Measurements from ENCODE around the gene HSPH1. TPM values are rescaled to one million over a fixed set of nuclear protein-coding genes. Genes with fewer than 3 reads are reported as not detected.
A peak's percentile ranks its signal among the peaks of the same experiment; 100 is the strongest.

The HSPH1 gene
- total RNA-seq, 4 donors from 2014 or later, result 33.4 to 48.2 (median 42.1) TPM

DNA sequence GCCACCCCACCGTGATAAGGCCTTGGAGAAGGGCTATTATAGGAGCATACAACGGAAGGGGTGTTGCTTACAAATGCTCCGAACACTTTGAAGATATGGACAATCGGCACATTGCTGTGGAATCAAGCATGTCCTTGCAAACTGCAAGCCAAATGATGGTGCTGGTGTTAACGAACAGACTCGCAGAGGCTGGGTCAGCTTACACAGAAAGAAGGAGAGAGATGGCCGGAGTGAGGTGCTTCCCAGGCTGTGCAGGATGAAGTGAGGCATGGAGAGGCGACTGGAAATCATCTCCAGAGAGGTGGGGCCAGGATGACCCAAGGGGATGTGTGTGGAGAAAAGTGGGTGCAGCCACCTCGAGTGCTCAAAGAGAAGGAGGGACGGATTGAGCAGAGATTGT is 42.2 kb downstream of the HSPH1 start:
- peak; percentile 75 for DNase-seq (ENCODE audit: extremely low spot score)
- Histone ChIP-seq H3K36me3 (no peaks in the 10 kb centered on the region), H3K9me3 (no peaks in the 10 kb centered on the region), H3K27ac (replicated peaks in 1 of 4) (no peak overlapping the region), H3K4me1 (peaks cover 0 to 2% (median 0%) of the 10 kb centered on the region in 4 donors), H3K4me3 (no peak overlapping the region), H3K27me3 (peaks cover 0 to 5% (median 0%) of the 10 kb centered on the region in 4 donors)
- 81% methylated on average over 10 of the region's 10 CpGs for whole genome bisulfite sequencing
- TF ChIP-seq EP300 (IDR thresholded peaks at IDR 0.05) (no peak), POLR2A (IDR thresholded peaks at IDR 0.05; ENCODE audit: low read depth) (no peak), POLR2AphosphoS5 (IDR thresholded peaks at IDR 0.05) (no peak)
- TF ChIP-seq, protein P1, sequence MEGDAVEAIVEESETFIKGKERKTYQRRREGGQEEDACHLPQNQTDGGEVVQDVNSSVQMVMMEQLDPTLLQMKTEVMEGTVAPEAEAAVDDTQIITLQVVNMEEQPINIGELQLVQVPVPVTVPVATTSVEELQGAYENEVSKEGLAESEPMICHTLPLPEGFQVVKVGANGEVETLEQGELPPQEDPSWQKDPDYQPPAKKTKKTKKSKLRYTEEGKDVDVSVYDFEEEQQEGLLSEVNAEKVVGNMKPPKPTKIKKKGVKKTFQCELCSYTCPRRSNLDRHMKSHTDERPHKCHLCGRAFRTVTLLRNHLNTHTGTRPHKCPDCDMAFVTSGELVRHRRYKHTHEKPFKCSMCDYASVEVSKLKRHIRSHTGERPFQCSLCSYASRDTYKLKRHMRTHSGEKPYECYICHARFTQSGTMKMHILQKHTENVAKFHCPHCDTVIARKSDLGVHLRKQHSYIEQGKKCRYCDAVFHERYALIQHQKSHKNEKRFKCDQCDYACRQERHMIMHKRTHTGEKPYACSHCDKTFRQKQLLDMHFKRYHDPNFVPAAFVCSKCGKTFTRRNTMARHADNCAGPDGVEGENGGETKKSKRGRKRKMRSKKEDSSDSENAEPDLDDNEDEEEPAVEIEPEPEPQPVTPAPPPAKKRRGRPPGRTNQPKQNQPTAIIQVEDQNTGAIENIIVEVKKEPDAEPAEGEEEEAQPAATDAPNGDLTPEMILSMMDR (IDR thresholded peaks at IDR 0.05), result no peak
- intact Hi-C loops (cut with DNase I), result no loop called here

DNA sequence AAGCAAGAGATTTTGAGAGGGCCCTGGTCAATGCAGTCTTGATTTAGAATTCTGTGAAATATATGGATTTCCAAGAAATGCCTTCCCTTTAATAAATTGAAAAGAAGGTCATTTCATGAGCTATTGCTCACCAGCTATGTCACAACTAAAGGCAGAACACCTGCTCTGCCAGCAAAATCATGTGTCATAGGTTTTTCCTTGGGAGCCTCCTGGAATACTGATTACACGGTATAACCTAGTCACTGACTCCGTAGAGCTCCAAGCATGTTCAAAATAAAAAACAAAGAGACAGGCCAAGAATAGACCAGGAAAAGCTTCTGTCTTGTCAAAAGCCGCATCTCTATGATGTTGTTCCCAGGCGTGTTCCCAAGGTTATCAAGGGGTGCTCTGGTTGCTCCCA is 45.5 kb downstream of the HSPH1 start:
- intact Hi-C loops (cut with DNase I), result no loop called here
- Histone ChIP-seq H3K36me3 (no peaks in the 10 kb centered on the region), H3K27ac (replicated peaks in 1 of 4) (no peak overlapping the region), H3K4me1 (peaks cover 0 to under 1% (median 0%) of the 10 kb centered on the region in 4 donors), H3K4me3 (no peak overlapping the region), H3K9me3 (no peaks in the 10 kb centered on the region), H3K27me3 (peaks cover 0 to 5% (median 0%) of the 10 kb centered on the region in 4 donors)
- no peak for DNase-seq (ENCODE audit: extremely low spot score)
- TF ChIP-seq POLR2A (IDR thresholded peaks at IDR 0.05; ENCODE audit: low read depth) (no peak), POLR2AphosphoS5 (IDR thresholded peaks at IDR 0.05) (no peak), EP300 (IDR thresholded peaks at IDR 0.05) (no peak)
- TF ChIP-seq, protein P1 (IDR thresholded peaks at IDR 0.05), result no peak
- 90% methylated on average over 4 of the region's 4 CpGs for whole genome bisulfite sequencing

DNA sequence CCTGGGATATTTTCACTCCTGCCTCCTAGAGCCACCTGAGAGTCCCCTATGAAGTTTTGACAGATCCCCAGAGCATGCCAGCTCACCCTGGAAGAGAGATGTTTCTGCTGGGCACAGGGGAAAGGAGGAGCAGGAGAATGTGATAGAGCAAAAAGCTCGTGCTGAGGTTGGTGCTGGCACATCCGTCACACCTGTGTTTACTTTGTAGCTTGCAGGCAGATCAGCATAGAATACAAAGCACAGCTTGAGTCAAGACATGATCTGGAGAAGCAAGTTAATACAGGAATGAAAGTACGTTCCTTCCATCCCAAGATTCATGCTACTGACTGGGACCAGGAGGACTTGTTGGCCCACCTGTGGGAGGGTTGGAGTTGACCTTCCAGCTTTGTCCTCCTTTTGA is 46.1 kb downstream of the HSPH1 start:
- Histone ChIP-seq H3K9me3 (no peaks in the 10 kb centered on the region), H3K27me3 (peaks cover 0 to 5% (median 0%) of the 10 kb centered on the region in 4 donors), H3K27ac (replicated peaks in 1 of 4) (no peak overlapping the region), H3K4me3 (no peak overlapping the region), H3K36me3 (no peaks in the 10 kb centered on the region), H3K4me1 (no peaks in the 10 kb centered on the region)
- 70% methylated on average over 3 of the region's 3 CpGs for WGBS
- peak; percentile 90 for DNase-seq (ENCODE audit: extremely low spot score)
- TF ChIP-seq POLR2A (IDR thresholded peaks at IDR 0.05; ENCODE audit: low read depth), result no peak
- TF ChIP-seq, protein P1 (IDR thresholded peaks at IDR 0.05), result no peak
- TF ChIP-seq POLR2AphosphoS5 (IDR thresholded peaks at IDR 0.05), result no peak
- no peak for TF ChIP-seq EP300 (IDR thresholded peaks at IDR 0.05)
- intact Hi-C loops (cut with DNase I), result no loop called here

DNA sequence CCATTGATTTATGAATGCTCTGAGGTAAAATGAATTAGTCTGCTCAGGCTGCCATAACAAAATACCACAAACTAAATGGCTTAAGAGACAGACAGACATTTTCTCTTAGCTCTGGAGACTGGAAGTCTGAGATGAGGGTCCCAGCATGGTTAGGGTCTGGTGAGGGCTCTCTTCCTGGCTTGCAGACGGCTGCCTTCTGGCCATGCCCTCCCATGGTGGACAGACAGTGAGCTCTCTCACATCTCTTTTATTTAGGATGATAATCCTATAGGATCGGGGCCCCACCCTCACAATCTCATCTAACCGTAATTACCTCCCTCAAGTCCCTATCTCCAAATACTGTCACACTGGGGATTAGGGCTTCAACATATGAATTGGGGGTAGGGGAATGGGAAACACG is 47.1 kb downstream of the HSPH1 start:
- H3K4me1 ChIP-seq, result no peaks in the 10 kb centered on the region
- TF ChIP-seq POLR2A (IDR thresholded peaks at IDR 0.05; ENCODE audit: low read depth) (no peak), EP300 (IDR thresholded peaks at IDR 0.05) (no peak), POLR2AphosphoS5 (IDR thresholded peaks at IDR 0.05) (no peak)
- TF ChIP-seq, protein P1 (IDR thresholded peaks at IDR 0.05), result no peak
- DNase-seq (ENCODE audit: extremely low spot score), result no peak
- H3K4me3 ChIP-seq, result no peak overlapping the region
- H3K36me3 ChIP-seq, result no peaks in the 10 kb centered on the region
- intact Hi-C loops (cut with DNase I), result no loop called here
- peaks cover 0 to 5% (median 0%) of the 10 kb centered on the region in 4 donors for H3K27me3 ChIP-seq
- WGBS, result 96% methylated on average over 3 of the region's 4 CpGs
- no peak overlapping the region for H3K27ac ChIP-seq (replicated peaks in 1 of 4)
- H3K9me3 ChIP-seq, result no peaks in the 10 kb centered on the region

DNA sequence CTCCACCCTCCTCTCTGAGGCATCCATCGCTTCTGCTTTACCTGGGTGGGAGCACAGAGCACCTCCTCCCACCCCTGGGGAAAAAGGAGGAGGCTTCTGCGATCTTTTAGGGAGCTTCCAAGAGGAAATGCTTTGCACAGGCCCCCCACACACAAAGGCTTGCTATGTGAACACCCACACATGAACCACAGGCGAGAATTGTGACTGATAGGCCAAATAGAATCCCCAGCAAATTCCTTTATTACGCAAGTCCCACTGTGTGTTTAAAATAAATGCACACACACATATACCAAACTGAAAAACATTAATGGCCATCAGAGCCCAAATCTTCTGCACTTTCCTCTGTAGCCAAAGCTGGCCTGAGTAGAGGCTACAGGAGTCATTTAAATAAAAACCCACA is 50.6 kb downstream of the HSPH1 start:
- WGBS, result 92% methylated on average over 4 of the region's 4 CpGs
- no peak overlapping the region for H3K27ac ChIP-seq (replicated peaks in 1 of 4)
- H3K9me3 ChIP-seq, result no peaks in the 10 kb centered on the region
- no peaks in the 10 kb centered on the region for H3K36me3 ChIP-seq
- DNase-seq (ENCODE audit: extremely low spot score), result no peak
- H3K27me3 ChIP-seq, result no peaks in the 10 kb centered on the region
- no peaks in the 10 kb centered on the region for H3K4me1 ChIP-seq
- intact Hi-C loops (cut with DNase I), result no loop called here
- H3K4me3 ChIP-seq, result no peak overlapping the region
- TF ChIP-seq EP300 (IDR thresholded peaks at IDR 0.05) (no peak), POLR2AphosphoS5 (IDR thresholded peaks at IDR 0.05) (no peak), POLR2A (IDR thresholded peaks at IDR 0.05; ENCODE audit: low read depth) (no peak)
- TF ChIP-seq, protein P1 (IDR thresholded peaks at IDR 0.05), result no peak

Data from esophagus muscularis mucosa (tissue), 4 donors.